GM06990 (cell line): ENCODE data around the gene ARMC2.

Experiments used
- DNase-seq: peaks from one replicate; pipeline ENCODE4 v3.0.0-alpha.2; 2011; ENCODE audit not compliant: insufficient read length; ENCODE audit errors: extremely low read depth
- H3K27me3 ChIP-seq: replicated peaks from 2 replicates; pipeline ENCODE4 v1.6.0; 2011; ENCODE audit warnings: low read length; ENCODE audit not compliant: control insufficient read depth, insufficient read depth
- H3K36me3 ChIP-seq: 2 replicates; pipeline ENCODE4 v1.5.1; 2011; ENCODE audit warnings: low read length; ENCODE audit not compliant: control insufficient read depth, insufficient read depth
- H3K4me3 ChIP-seq: replicated peaks from 2 replicates; pipeline ENCODE4 v1.5.1; 2011; ENCODE audit warnings: low read depth, mild to moderate bottlenecking, control low read depth, low read length
- CTCF ChIP-seq: IDR thresholded peaks from 2 replicates; pipeline ENCODE4 v1.5.1; 2011; ENCODE audit warnings: low read length, control low read depth, mild to moderate bottlenecking, inconsistent platforms; ENCODE audit not compliant: insufficient read depth, poor library complexity, severe bottlenecking

Gene ARMC2

DNA sequence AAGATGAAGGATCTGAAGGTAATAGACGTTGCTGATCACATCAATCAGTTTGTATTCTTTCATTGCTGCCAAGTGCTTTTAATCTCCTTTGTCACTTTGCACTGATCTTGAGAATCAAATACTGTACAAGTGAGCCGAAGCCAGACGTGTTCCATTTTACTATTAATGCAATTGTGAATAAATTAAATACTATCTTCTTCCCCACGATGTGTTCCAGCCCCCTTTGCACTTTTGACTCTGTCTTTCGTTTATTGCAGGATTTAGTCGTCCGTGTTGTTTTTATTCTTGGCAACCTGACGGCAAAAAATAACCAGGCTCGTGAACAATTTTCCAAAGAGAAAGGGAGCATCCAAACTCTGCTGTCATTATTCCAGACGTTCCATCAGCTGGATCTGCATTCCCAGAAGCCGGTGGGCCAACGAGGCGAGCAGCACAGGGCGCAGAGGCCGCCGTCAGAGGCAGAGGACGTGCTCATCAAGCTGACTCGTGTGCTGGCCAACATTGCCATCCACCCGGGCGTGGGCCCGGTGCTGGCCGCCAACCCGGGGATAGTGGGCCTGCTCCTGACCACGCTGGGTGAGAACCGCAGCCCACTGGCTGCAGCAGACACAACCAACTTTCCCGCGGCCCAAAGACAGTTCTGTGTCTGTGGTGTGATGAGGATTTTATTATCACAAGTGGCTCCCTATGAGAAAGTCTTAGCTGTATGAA, 104.7 kb downstream of the ARMC2 start:
- no peaks in the 10 kb centered on the region; the same call in 1 of the 2 replicates for H3K27me3 ChIP-seq
- no peak for TF ChIP-seq CTCF
- no peak for DNase-seq
- no peak overlapping the region for H3K4me3 ChIP-seq
- H3K36me3 ChIP-seq: no peaks in the 10 kb centered on the region

DNA sequence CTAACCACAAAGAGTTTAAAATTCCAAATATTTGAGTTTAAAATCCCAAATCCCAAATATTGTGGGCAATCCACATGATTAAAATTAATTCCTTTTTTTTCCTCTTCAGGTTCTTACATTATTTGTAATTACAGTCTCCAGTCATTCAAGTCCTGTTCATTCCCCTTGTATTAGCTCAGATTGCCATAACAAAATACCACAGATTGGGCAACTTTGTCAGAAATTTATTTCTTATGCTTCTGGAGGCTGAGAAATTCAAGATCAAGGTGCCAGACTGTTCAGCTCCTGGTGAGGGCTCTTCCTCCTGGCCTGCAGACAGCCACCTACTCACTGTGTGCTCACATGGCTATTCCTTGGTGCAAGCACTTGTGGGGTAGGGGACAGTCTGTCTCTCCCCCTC, 105.5 kb downstream of the ARMC2 start:
- no peak for TF ChIP-seq CTCF
- no peak for DNase-seq
- H3K36me3 ChIP-seq: no peaks in the 10 kb centered on the region
- no peaks in the 10 kb centered on the region; the same call in 1 of the 2 replicates for H3K27me3 ChIP-seq
- no peak overlapping the region for H3K4me3 ChIP-seq

GRCh38 chr6:108955329-108955949, 107.2 kb downstream of the ARMC2 start:
- no peaks in the 10 kb centered on the region for H3K36me3 ChIP-seq
- no peak for TF ChIP-seq CTCF
- no peaks in the 10 kb centered on the region; the same call in 1 of the 2 replicates for H3K27me3 ChIP-seq
- no peak for DNase-seq
- no peak overlapping the region for H3K4me3 ChIP-seq

GRCh38 chr6:108957221-108957620, 109.0 kb downstream of the ARMC2 start:
- DNase-seq: no peak
- Histone ChIP-seq H3K36me3 (no peaks in the 10 kb centered on the region), H3K4me3 (no peak overlapping the region), H3K27me3 (no peaks in the 10 kb centered on the region; the same call in 1 of the 2 replicates)
- TF ChIP-seq CTCF: no peak

GRCh38 chr6:108958900-108959770, 110.9 kb downstream of the ARMC2 start:
- TF ChIP-seq CTCF: no peak
- no peak for DNase-seq
- H3K27me3 ChIP-seq: no peaks in the 10 kb centered on the region
- H3K4me3 ChIP-seq: no peak overlapping the region
- H3K36me3 ChIP-seq: no peaks in the 10 kb centered on the region
